ENCODE results near the gene SLC22A1.
"Not testable (repeated sequence)": the region's sequence is repeated elsewhere in the genome, so short reads cannot be mapped to it uniquely, and the experiment has no call there.

SLC22A1 gene

GRCh38 chr6:160085226-160085625 lies 36.4 kb upstream of the SLC22A1 start:
- Histone ChIP-seq H3K9me3 (ENCODE audit: control insufficient read depth, insufficient read depth, low read depth, low read length) (no peaks in the 10 kb centered on the region), H3K4me3 (ENCODE audit: low read depth, low read length) (no peak overlapping the region), H3K36me3 (ENCODE audit: control insufficient read depth, insufficient read depth, low read length) (peaks cover 86% of the 10 kb centered on the region), H3K27me3 (ENCODE audit: control insufficient read depth, insufficient read depth, low read length) (no peaks in the 10 kb centered on the region), H3K27ac (ENCODE audit: low read depth, low read length) (no peak overlapping the region), H3K9ac (ENCODE audit: low read length) (no peak overlapping the region), H3K4me1 (ENCODE audit: control insufficient read depth, insufficient read depth, low read length) (no peaks in the 10 kb centered on the region)

GRCh38 chr6:160085713-160086505 lies 35.7 kb upstream of the SLC22A1 start:
- Histone ChIP-seq H3K27me3 (ENCODE audit: control insufficient read depth, insufficient read depth, low read length) (no peaks in the 10 kb centered on the region), H3K9ac (ENCODE audit: low read length) (no peak overlapping the region), H3K9me3 (ENCODE audit: control insufficient read depth, insufficient read depth, low read depth, low read length) (no peaks in the 10 kb centered on the region), H3K36me3 (ENCODE audit: control insufficient read depth, insufficient read depth, low read length) (peaks cover 87% of the 10 kb centered on the region), H3K27ac (ENCODE audit: low read depth, low read length) (no peak overlapping the region), H3K4me3 (ENCODE audit: low read depth, low read length) (no peak overlapping the region), H3K4me1 (ENCODE audit: control insufficient read depth, insufficient read depth, low read length) (no peaks in the 10 kb centered on the region)

GRCh38 chr6:160086754-160087153 lies 34.9 kb upstream of the SLC22A1 start:
- no peaks in the 10 kb centered on the region for H3K9me3 ChIP-seq (ENCODE audit: control insufficient read depth, insufficient read depth, low read depth, low read length)
- H3K4me3 ChIP-seq (ENCODE audit: low read depth, low read length) = no peak overlapping the region
- H3K9ac ChIP-seq (ENCODE audit: low read length) = no peak overlapping the region
- H3K27ac ChIP-seq (ENCODE audit: low read depth, low read length) = no peak overlapping the region
- H3K27me3 ChIP-seq (ENCODE audit: control insufficient read depth, insufficient read depth, low read length) = no peaks in the 10 kb centered on the region
- H3K36me3 ChIP-seq (ENCODE audit: control insufficient read depth, insufficient read depth, low read length) = peaks cover 87% of the 10 kb centered on the region
- no peaks in the 10 kb centered on the region for H3K4me1 ChIP-seq (ENCODE audit: control insufficient read depth, insufficient read depth, low read length)

GRCh38 chr6:160088069-160088783 lies 33.4 kb upstream of the SLC22A1 start:
- Histone ChIP-seq H3K27me3 (ENCODE audit: control insufficient read depth, insufficient read depth, low read length) (no peaks in the 10 kb centered on the region), H3K4me1 (ENCODE audit: control insufficient read depth, insufficient read depth, low read length) (no peaks in the 10 kb centered on the region), H3K36me3 (ENCODE audit: control insufficient read depth, insufficient read depth, low read length) (peaks cover 90% of the 10 kb centered on the region), H3K9me3 (ENCODE audit: control insufficient read depth, insufficient read depth, low read depth, low read length) (no peaks in the 10 kb centered on the region), H3K27ac (ENCODE audit: low read depth, low read length) (no peak overlapping the region), H3K4me3 (ENCODE audit: low read depth, low read length) (no peak overlapping the region), H3K9ac (ENCODE audit: low read length) (no peak overlapping the region)

GRCh38 chr6:160088784-160089533 lies 32.7 kb upstream of the SLC22A1 start:
- H3K4me3 ChIP-seq (ENCODE audit: low read depth, low read length) = no peak overlapping the region
- H3K27me3 ChIP-seq (ENCODE audit: control insufficient read depth, insufficient read depth, low read length) = no peaks in the 10 kb centered on the region
- no peak overlapping the region for H3K9ac ChIP-seq (ENCODE audit: low read length)
- no peak overlapping the region for H3K27ac ChIP-seq (ENCODE audit: low read depth, low read length)
- peaks cover 90% of the 10 kb centered on the region for H3K36me3 ChIP-seq (ENCODE audit: control insufficient read depth, insufficient read depth, low read length)
- no peaks in the 10 kb centered on the region for H3K4me1 ChIP-seq (ENCODE audit: control insufficient read depth, insufficient read depth, low read length)
- no peaks in the 10 kb centered on the region for H3K9me3 ChIP-seq (ENCODE audit: control insufficient read depth, insufficient read depth, low read depth, low read length)

- peaks cover 89% of the 10 kb centered on the region for H3K36me3 ChIP-seq (ENCODE audit: control insufficient read depth, insufficient read depth, low read length)
- no peaks in the 10 kb centered on the region for H3K27me3 ChIP-seq (ENCODE audit: control insufficient read depth, insufficient read depth, low read length)
- H3K4me3 ChIP-seq (ENCODE audit: low read depth, low read length) = no peak overlapping the region
- H3K4me1 ChIP-seq (ENCODE audit: control insufficient read depth, insufficient read depth, low read length) = no peaks in the 10 kb centered on the region
- no peaks in the 10 kb centered on the region for H3K9me3 ChIP-seq (ENCODE audit: control insufficient read depth, insufficient read depth, low read depth, low read length)
- H3K27ac ChIP-seq (ENCODE audit: low read depth, low read length) = no peak overlapping the region
- no peak overlapping the region for H3K9ac ChIP-seq (ENCODE audit: low read length)
Measured at GRCh38 chr6:160089534-160089897, 32.1 kb upstream of the SLC22A1 start.

GRCh38 chr6:160090442-160091239 lies 31.0 kb upstream of the SLC22A1 start:
- not testable (repeated sequence) for H3K9me3 ChIP-seq (ENCODE audit: control insufficient read depth, insufficient read depth, low read depth, low read length); H3K27me3 ChIP-seq (ENCODE audit: control insufficient read depth, insufficient read depth, low read length); H3K27ac ChIP-seq (ENCODE audit: low read depth, low read length); H3K4me1 ChIP-seq (ENCODE audit: control insufficient read depth, insufficient read depth, low read length); H3K4me3 ChIP-seq (ENCODE audit: low read depth, low read length); H3K9ac ChIP-seq (ENCODE audit: low read length)
- H3K36me3 ChIP-seq (ENCODE audit: control insufficient read depth, insufficient read depth, low read length) = peaks cover 86% of the 10 kb centered on the region

GRCh38 chr6:160092176-160092575 lies 29.4 kb upstream of the SLC22A1 start:
- not testable (repeated sequence) for H3K9me3 ChIP-seq (ENCODE audit: control insufficient read depth, insufficient read depth, low read depth, low read length); H3K4me3 ChIP-seq (ENCODE audit: low read depth, low read length); H3K4me1 ChIP-seq (ENCODE audit: control insufficient read depth, insufficient read depth, low read length); H3K27me3 ChIP-seq (ENCODE audit: control insufficient read depth, insufficient read depth, low read length); H3K9ac ChIP-seq (ENCODE audit: low read length); H3K27ac ChIP-seq (ENCODE audit: low read depth, low read length)
- peaks cover 87% of the 10 kb centered on the region for H3K36me3 ChIP-seq (ENCODE audit: control insufficient read depth, insufficient read depth, low read length)

- Histone ChIP-seq H3K36me3 (ENCODE audit: control insufficient read depth, insufficient read depth, low read length) (peaks cover 92% of the 10 kb centered on the region), H3K9ac (ENCODE audit: low read length) (no peak overlapping the region), H3K9me3 (ENCODE audit: control insufficient read depth, insufficient read depth, low read depth, low read length) (no peaks in the 10 kb centered on the region)
Measured at GRCh38 chr6:160092602-160093001, 29.0 kb upstream of the SLC22A1 start.

GRCh38 chr6:160093061-160093460 lies 28.6 kb upstream of the SLC22A1 start:
- no peaks in the 10 kb centered on the region for H3K27me3 ChIP-seq (ENCODE audit: control insufficient read depth, insufficient read depth, low read length)
- no peaks in the 10 kb centered on the region for H3K4me1 ChIP-seq (ENCODE audit: control insufficient read depth, insufficient read depth, low read length)
- H3K36me3 ChIP-seq (ENCODE audit: control insufficient read depth, insufficient read depth, low read length) = peaks cover 93% of the 10 kb centered on the region
- H3K4me3 ChIP-seq (ENCODE audit: low read depth, low read length) = no peak overlapping the region
- H3K9me3 ChIP-seq (ENCODE audit: control insufficient read depth, insufficient read depth, low read depth, low read length) = no peaks in the 10 kb centered on the region
- no peak overlapping the region for H3K9ac ChIP-seq (ENCODE audit: low read length)
- H3K27ac ChIP-seq (ENCODE audit: low read depth, low read length) = no peak overlapping the region

More at GRCh38 chr6:160092602-160093001, 29.0 kb upstream of the SLC22A1 start:
- Histone ChIP-seq H3K27me3 (ENCODE audit: control insufficient read depth, insufficient read depth, low read length) (no peaks in the 10 kb centered on the region), H3K4me1 (ENCODE audit: control insufficient read depth, insufficient read depth, low read length) (no peaks in the 10 kb centered on the region), H3K4me3 (ENCODE audit: low read depth, low read length) (no peak overlapping the region), H3K27ac (ENCODE audit: low read depth, low read length) (no peak overlapping the region)

All from HUES6 (cell line).